Liver (tissue), 9 donors: ENCODE data around the gene CHORDC1. TPM values are rescaled to one million over a fixed set of nuclear protein-coding genes. Genes with fewer than 3 reads are reported as not detected.

Source experiments
- DNase-seq: peaks from one replicate; pipeline ENCODE4 v3.0.0-alpha.2; 2017; ENCODE audit warnings: low spot score
- H3K27ac ChIP-seq, 2 donors: one replicate each; pipeline ENCODE4 v1.7.0; 2013; ENCODE audit warnings: inconsistent platforms in 2 of 2, low read length in 2 of 2, control low read depth in 1 of 2, low read depth in 1 of 2, mild to moderate bottlenecking in 1 of 2
- H3K27me3 ChIP-seq, 4 donors: one replicate each; pipeline versions ENCODE4 v1.6.1 to v1.7.0; 2013; ENCODE audit warnings: low read length in 3 of 4, inconsistent platforms in 1 of 4, mild to moderate bottlenecking in 1 of 4, moderate library complexity in 1 of 4; ENCODE audit not compliant: control insufficient read depth in 4 of 4, insufficient read depth in 4 of 4
- H3K36me3 ChIP-seq, 4 donors: one replicate each; pipeline versions ENCODE4 v1.6.1 to v1.7.0; 2013; ENCODE audit warnings: low read length in 3 of 4, mild to moderate bottlenecking in 3 of 4, low read depth in 1 of 4, moderate library complexity in 1 of 4; ENCODE audit not compliant: control insufficient read depth in 4 of 4, insufficient read depth in 3 of 4
- H3K4me1 ChIP-seq, 4 donors: one replicate each; pipeline versions ENCODE4 v1.6.1 to v1.7.0; 2013; ENCODE audit warnings: low read length in 3 of 4, mild to moderate bottlenecking in 3 of 4, moderate library complexity in 1 of 4; ENCODE audit not compliant: control insufficient read depth in 4 of 4, insufficient read depth in 4 of 4
- H3K4me3 ChIP-seq, 3 donors: one replicate each; pipeline versions ENCODE4 v1.6.1 to v1.7.0; 2013; ENCODE audit warnings: low read length in 3 of 3, control low read depth in 1 of 3, low read depth in 1 of 3, mild to moderate bottlenecking in 1 of 3
- H3K9ac ChIP-seq, 2 donors: one replicate each; pipeline ENCODE4 v1.7.0; 2013; ENCODE audit warnings: low read length in 2 of 2, mild to moderate bottlenecking in 2 of 2, moderate library complexity in 2 of 2, control low read depth in 1 of 2, low read depth in 1 of 2
- H3K9me3 ChIP-seq, 4 donors: one replicate each; pipeline versions ENCODE4 v1.6.1 to v1.7.0; 2013; ENCODE audit warnings: low read length in 3 of 4; ENCODE audit not compliant: control insufficient read depth in 4 of 4
- ATF3 ChIP-seq: IDR thresholded peaks from 2 replicates; pipeline ENCODE4 v1.6.1; 2016; ENCODE audit warnings: antibody characterized with exemption
- CTCF ChIP-seq: fragments of 150-350 bp; IDR thresholded peaks from 2 replicates; pipeline ENCODE4 v1.5.1; 2017; ENCODE audit warnings: improper control_type of control experiment, low read depth, low read length; ENCODE audit not compliant: missing input control
- EGR1 ChIP-seq, 2 donors: IDR thresholded peaks; 2 replicates each; pipeline ENCODE4 v1.6.1; 2016 to 2018; ENCODE audit warnings: antibody characterized with exemption in 2 of 2, low read depth in 2 of 2
- FOXA1 ChIP-seq: IDR thresholded peaks from 2 replicates; pipeline ENCODE4 v1.6.1; 2016; ENCODE audit warnings: antibody characterized with exemption
- FOXA2 ChIP-seq: IDR thresholded peaks from 2 replicates; pipeline ENCODE4 v1.6.1; 2016; ENCODE audit warnings: antibody characterized with exemption
- GABPA ChIP-seq, 2 donors: IDR thresholded peaks in 1 of 2; conservative IDR thresholded peaks in 1 of 2; 2 replicates each; pipeline ENCODE4 v1.6.1; 2016; ENCODE audit warnings: antibody characterized with exemption in 2 of 2, mild to moderate bottlenecking in 1 of 2, moderate library complexity in 1 of 2
- HNF4A ChIP-seq, 2 donors: conservative IDR thresholded peaks; 2 replicates each; pipeline ENCODE4 v1.6.1; 2016; ENCODE audit warnings: antibody characterized with exemption in 2 of 2, mild to moderate bottlenecking in 2 of 2
- JUND ChIP-seq, 2 donors: IDR thresholded peaks; 2 replicates each; pipeline ENCODE4 v1.6.1; 2016; ENCODE audit warnings: antibody characterized with exemption in 2 of 2
- RXRA ChIP-seq, 2 donors: IDR thresholded peaks; 2 replicates each; pipeline ENCODE4 v1.6.1; 2017 to 2018; ENCODE audit warnings: antibody characterized with exemption in 2 of 2, mild to moderate bottlenecking in 1 of 2
- TAF1 ChIP-seq: conservative IDR thresholded peaks from 2 replicates; pipeline ENCODE4 v1.6.1; 2016; ENCODE audit warnings: antibody characterized with exemption, mild to moderate bottlenecking
- YY1 ChIP-seq: IDR thresholded peaks from 2 replicates; pipeline ENCODE4 v1.6.1; 2016; ENCODE audit warnings: antibody characterized with exemption, mild to moderate bottlenecking
- WGBS: extraction: QIAGEN DNeasy Blood & Tissue Kit; methylation state at CpG from one replicate; pipeline ENCODE4 v1.1.7; 2013; 5-methylcytosine and 5-hydroxymethylcytosine counted together
- polyA plus RNA-seq, 2 donors: library from polyadenylated mRNA; stranded (reverse) in 1 of 2; unstranded in 1 of 2; fragments of 200-250 nt in 1 of 2; fragments of >200 nt in 1 of 2; fragmentation: Nextera tagmentation in 1 of 2; extraction: Ambion mirVana in 1 of 2; gene quantifications; one replicate each; pipeline versions ENCODE4 v1.2.1 to v1.2.3, GENCODE V29; 2013 to 2015
- total RNA-seq, 2 donors: library from RNA; depleted of rRNA; stranded (reverse); fragments of >200 nt; gene quantifications; one replicate each; pipeline ENCODE4 v1.2.3, GENCODE V29; 2014
- TF ChIP-seq, protein P1 (sequence below): IDR thresholded peaks from 2 replicates; pipeline ENCODE4 v1.6.1; 2016; ENCODE audit warnings: antibody characterized with exemption, mild to moderate bottlenecking
- TF ChIP-seq, protein P2 (sequence below): IDR thresholded peaks from 2 replicates; pipeline ENCODE4 v1.6.1; 2016; ENCODE audit warnings: antibody characterized with exemption
- donor health status: healthy.
- donor health status: healthy.
- donor health status: healthy.
- donor health status: healthy.
- donor health status: healthy.

The CHORDC1 gene
- total and polyA plus RNA-seq, 4 donors: 9.4 to 39.5 (median 16.7) TPM

- no peak for DNase-seq
- H3K9ac ChIP-seq: no peak overlapping the region
- WGBS: 87% methylated on average over 2 of the region's 2 CpGs
- H3K27me3 ChIP-seq: peaks cover 0 to 4% (median 0%) of the 10 kb centered on the region in 4 donors
- H3K27ac ChIP-seq: no peak overlapping the region
- no peaks in the 10 kb centered on the region for H3K4me1 ChIP-seq
- H3K4me3 ChIP-seq: no peak overlapping the region
- TF ChIP-seq FOXA2 (no peak), TAF1 (no peak), CTCF (no peak), YY1 (no peak), GABPA (IDR thresholded peaks at IDR 0.05 in 1 of 2, conservative IDR thresholded peaks at IDR 0.05 in 1 of 2) (no peak)
- TF ChIP-seq, protein P1, sequence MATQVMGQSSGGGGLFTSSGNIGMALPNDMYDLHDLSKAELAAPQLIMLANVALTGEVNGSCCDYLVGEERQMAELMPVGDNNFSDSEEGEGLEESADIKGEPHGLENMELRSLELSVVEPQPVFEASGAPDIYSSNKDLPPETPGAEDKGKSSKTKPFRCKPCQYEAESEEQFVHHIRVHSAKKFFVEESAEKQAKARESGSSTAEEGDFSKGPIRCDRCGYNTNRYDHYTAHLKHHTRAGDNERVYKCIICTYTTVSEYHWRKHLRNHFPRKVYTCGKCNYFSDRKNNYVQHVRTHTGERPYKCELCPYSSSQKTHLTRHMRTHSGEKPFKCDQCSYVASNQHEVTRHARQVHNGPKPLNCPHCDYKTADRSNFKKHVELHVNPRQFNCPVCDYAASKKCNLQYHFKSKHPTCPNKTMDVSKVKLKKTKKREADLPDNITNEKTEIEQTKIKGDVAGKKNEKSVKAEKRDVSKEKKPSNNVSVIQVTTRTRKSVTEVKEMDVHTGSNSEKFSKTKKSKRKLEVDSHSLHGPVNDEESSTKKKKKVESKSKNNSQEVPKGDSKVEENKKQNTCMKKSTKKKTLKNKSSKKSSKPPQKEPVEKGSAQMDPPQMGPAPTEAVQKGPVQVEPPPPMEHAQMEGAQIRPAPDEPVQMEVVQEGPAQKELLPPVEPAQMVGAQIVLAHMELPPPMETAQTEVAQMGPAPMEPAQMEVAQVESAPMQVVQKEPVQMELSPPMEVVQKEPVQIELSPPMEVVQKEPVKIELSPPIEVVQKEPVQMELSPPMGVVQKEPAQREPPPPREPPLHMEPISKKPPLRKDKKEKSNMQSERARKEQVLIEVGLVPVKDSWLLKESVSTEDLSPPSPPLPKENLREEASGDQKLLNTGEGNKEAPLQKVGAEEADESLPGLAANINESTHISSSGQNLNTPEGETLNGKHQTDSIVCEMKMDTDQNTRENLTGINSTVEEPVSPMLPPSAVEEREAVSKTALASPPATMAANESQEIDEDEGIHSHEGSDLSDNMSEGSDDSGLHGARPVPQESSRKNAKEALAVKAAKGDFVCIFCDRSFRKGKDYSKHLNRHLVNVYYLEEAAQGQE: no peak
- no peaks in the 10 kb centered on the region for H3K36me3 ChIP-seq
- H3K9me3 ChIP-seq: no peaks in the 10 kb centered on the region
Measured at GRCh38 chr11:90234977-90235376, 12.1 kb upstream of the CHORDC1 start.

DNA sequence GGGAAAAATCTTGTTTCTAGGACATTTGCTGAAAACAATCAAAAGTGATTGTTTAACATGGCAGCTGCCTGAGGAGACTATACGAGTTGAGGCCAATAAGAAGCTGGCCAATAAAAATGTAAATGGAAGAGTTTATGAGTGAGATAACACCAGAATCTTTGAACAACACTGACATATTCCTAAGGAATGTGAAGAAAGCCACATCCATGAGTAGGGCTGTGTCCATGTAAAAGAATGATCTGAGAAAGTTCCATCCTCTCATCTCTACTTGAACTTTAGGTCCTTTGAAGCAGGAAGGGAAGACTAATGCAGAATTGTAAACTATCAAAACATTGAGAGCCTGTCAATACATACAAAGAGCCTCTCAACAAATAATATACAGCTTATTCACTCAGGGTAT is 6.9 kb upstream of the CHORDC1 start:
- Histone ChIP-seq H3K4me3 (no peak overlapping the region), H3K9me3 (no peaks in the 10 kb centered on the region), H3K27ac (no peak overlapping the region), H3K27me3 (no peaks in the 10 kb centered on the region), H3K36me3 (no peaks in the 10 kb centered on the region), H3K4me1 (no peaks in the 10 kb centered on the region), H3K9ac (no peak overlapping the region)
- 97% methylated on average over 1 of the region's 1 CpG for WGBS
- TF ChIP-seq TAF1 (no peak), FOXA1 (no peak), RXRA (IDR thresholded peaks at IDR 0.05) (no peak), HNF4A (conservative IDR thresholded peaks at IDR 0.05) (no peak), JUND (IDR thresholded peaks at IDR 0.05) (no peak), ATF3 (no peak), EGR1 (IDR thresholded peaks at IDR 0.05; ENCODE audit: low read depth in 2 of 2) (no peak), CTCF (no peak)
- TF ChIP-seq, protein P2, sequence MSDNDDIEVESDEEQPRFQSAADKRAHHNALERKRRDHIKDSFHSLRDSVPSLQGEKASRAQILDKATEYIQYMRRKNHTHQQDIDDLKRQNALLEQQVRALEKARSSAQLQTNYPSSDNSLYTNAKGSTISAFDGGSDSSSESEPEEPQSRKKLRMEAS: no peak
- DNase-seq: no peak
